ENCODE measurements around the gene SH2D3C.
"Not testable (repeated sequence)": the region's sequence is repeated elsewhere in the genome, so short reads cannot be mapped to it uniquely, and the experiment has no call there.

SH2D3C gene

GRCh38 chr9:127785023-127785932 lies 6.8 kb upstream of the SH2D3C start:
- peak; percentile 95 for DNase-seq

GRCh38 chr9:127783111-127784008 lies 4.9 kb upstream of the SH2D3C start:
- no peak for DNase-seq

GRCh38 chr9:127781806-127782205 lies 3.3 kb upstream of the SH2D3C start:
- no peak for DNase-seq

- DNase-seq, result not testable (repeated sequence)
Measured at GRCh38 chr9:127780909-127781308, 2.4 kb upstream of the SH2D3C start.

- DNase-seq, result no peak
Measured at GRCh38 chr9:127780126-127780885, 1.8 kb upstream of the SH2D3C start.

GRCh38 chr9:127779136-127779981 lies 893 bp upstream of the SH2D3C start:
- no peak for DNase-seq

- DNase-seq, result no peak
Measured at GRCh38 chr9:127777368-127777980, 992 bp downstream of the SH2D3C start.

- DNase-seq, result no peak
Measured at GRCh38 chr9:127776924-127777289, 1.6 kb downstream of the SH2D3C start.

GRCh38 chr9:127776195-127776923 lies 2.1 kb downstream of the SH2D3C start:
- DNase-seq, result no peak

GRCh38 chr9:127773981-127774380 lies 4.5 kb downstream of the SH2D3C start:
- no peak for DNase-seq

- no peak for DNase-seq
Measured at GRCh38 chr9:127773272-127773671, 5.2 kb downstream of the SH2D3C start.

GRCh38 chr9:127772603-127773002 lies 5.9 kb downstream of the SH2D3C start:
- no peak for DNase-seq

- DNase-seq, result no peak
Measured at GRCh38 chr9:127771570-127772189, 6.8 kb downstream of the SH2D3C start.

GRCh38 chr9:127770905-127771569 lies 7.4 kb downstream of the SH2D3C start:
- peak; percentile 97 for DNase-seq

- no peak for DNase-seq
Measured at GRCh38 chr9:127770583-127770904, 7.9 kb downstream of the SH2D3C start.

- DNase-seq, result no peak
Measured at GRCh38 chr9:127769929-127770582, 8.4 kb downstream of the SH2D3C start.

GRCh38 chr9:127769101-127769500 lies 9.4 kb downstream of the SH2D3C start:
- DNase-seq, result no peak

GRCh38 chr9:127768698-127769097 lies 9.8 kb downstream of the SH2D3C start:
- no peak for DNase-seq

GRCh38 chr9:127767909-127768331 lies 10.5 kb downstream of the SH2D3C start:
- no peak for DNase-seq
